ENCODE measurements around the gene HNRNPK.

- TF ChIP-seq GATA2 (IDR thresholded peaks at IDR 0.05; ENCODE audit: low read depth, low read length) (no peak), GATA3 (IDR thresholded peaks at IDR 0.05; ENCODE audit: low read depth, low read length) (no peak)
Observed at GRCh38 chr9:84001621-84002020, 21.6 kb upstream of the HNRNPK start.

All from SH-SY5Y (cell line).